WI38 (cell line): ENCODE measurements around the gene ANP32B.

Experiments
- H3K4me3 ChIP-seq: 2 replicates; pipeline ENCODE4 v1.5.1; 2011; ENCODE audit warnings: low read depth, mild to moderate bottlenecking, control low read depth, low read length
- CTCF ChIP-seq: IDR thresholded peaks from 2 replicates; pipeline ENCODE4 v1.5.1; 2012; ENCODE audit warnings: low read depth, mild to moderate bottlenecking, control low read depth, low read length

The ANP32B gene

GRCh38 chr9:97982683-97983588 lies at the start of gene ANP32B:
Gene ANP32B, plus strand, starts transcription at chr9:97983341. Its CDS starts 215 bp downstream, at chr9:97983556.
- peak within 1 kb of the TSS; percentile 87 for H3K4me3 ChIP-seq
- TF ChIP-seq CTCF = peak; percentile 65

- H3K4me3 ChIP-seq = no peak overlapping the region
- TF ChIP-seq CTCF = no peak
Measured at GRCh38 chr9:97934321-97935115, 48.6 kb upstream of the ANP32B start.

- TF ChIP-seq CTCF = no peak
- no peak overlapping the region for H3K4me3 ChIP-seq
Measured at GRCh38 chr9:97935276-97935675, 47.9 kb upstream of the ANP32B start.

GRCh38 chr9:97936998-97937397 lies 46.1 kb upstream of the ANP32B start:
- no peak overlapping the region for H3K4me3 ChIP-seq
- TF ChIP-seq CTCF = no peak

- no peak for TF ChIP-seq CTCF
- no peak within 1 kb of the TSS for H3K4me3 ChIP-seq
Measured at GRCh38 chr9:97938081-97938644, 45.0 kb upstream of the ANP32B start, which contains the start of gene HEMGN. Gene HEMGN, minus strand, starts transcription at chr9:97938172. Its CDS starts 36 bp downstream, at chr9:97938136.

GRCh38 chr9:97940233-97940632 lies 42.9 kb upstream of the ANP32B start:
- H3K4me3 ChIP-seq = no peak overlapping the region
- no peak for TF ChIP-seq CTCF
